Fibroblast of the aortic adventitia (primary cell): Measurements from ENCODE around the gene SPSB3. TPM values are rescaled to one million over a fixed set of nuclear protein-coding genes. Genes with fewer than 3 reads are reported as not detected.
A peak's percentile ranks its signal among the peaks of the same experiment; 100 is the strongest.

Experiments used
- DNase-seq: peaks from one replicate; pipeline ENCODE4 v3.0.0-alpha.2; 2010; ENCODE audit warnings: low read depth
- H3K4me3 ChIP-seq: 2 replicates; pipeline ENCODE4 v1.5.1; 2011; ENCODE audit warnings: low read depth, mild to moderate bottlenecking, control low read depth, low read length, moderate library complexity
- total RNA-seq: library from RNA; depleted of rRNA; stranded (reverse); fragments of >200 nt; gene quantifications from 2 replicates; pipeline ENCODE4 v1.2.3, GENCODE V29; 2012; ENCODE audit warnings: low replicate concordance
- TF ChIP-seq, protein P1 (sequence below): IDR thresholded peaks from 2 replicates; pipeline ENCODE4 v1.5.1; 2011; ENCODE audit warnings: mild to moderate bottlenecking, low read length, control low read depth, inconsistent platforms; ENCODE audit not compliant: insufficient read depth

The SPSB3 gene
- total RNA-seq, 1 donor = 21.6 TPM

GRCh38 chr16:1766701-1767100 is 15.7 kb downstream of the SPSB3 start:
- TF ChIP-seq, protein P1, sequence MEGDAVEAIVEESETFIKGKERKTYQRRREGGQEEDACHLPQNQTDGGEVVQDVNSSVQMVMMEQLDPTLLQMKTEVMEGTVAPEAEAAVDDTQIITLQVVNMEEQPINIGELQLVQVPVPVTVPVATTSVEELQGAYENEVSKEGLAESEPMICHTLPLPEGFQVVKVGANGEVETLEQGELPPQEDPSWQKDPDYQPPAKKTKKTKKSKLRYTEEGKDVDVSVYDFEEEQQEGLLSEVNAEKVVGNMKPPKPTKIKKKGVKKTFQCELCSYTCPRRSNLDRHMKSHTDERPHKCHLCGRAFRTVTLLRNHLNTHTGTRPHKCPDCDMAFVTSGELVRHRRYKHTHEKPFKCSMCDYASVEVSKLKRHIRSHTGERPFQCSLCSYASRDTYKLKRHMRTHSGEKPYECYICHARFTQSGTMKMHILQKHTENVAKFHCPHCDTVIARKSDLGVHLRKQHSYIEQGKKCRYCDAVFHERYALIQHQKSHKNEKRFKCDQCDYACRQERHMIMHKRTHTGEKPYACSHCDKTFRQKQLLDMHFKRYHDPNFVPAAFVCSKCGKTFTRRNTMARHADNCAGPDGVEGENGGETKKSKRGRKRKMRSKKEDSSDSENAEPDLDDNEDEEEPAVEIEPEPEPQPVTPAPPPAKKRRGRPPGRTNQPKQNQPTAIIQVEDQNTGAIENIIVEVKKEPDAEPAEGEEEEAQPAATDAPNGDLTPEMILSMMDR = no peak
- H3K4me3 ChIP-seq = no peak overlapping the region
- no peak for DNase-seq

- no peak for DNase-seq
- H3K4me3 ChIP-seq = no peak overlapping the region
- TF ChIP-seq, protein P1 = no peak
Measured at GRCh38 chr16:1766231-1766630, 16.1 kb downstream of the SPSB3 start.

DNA sequence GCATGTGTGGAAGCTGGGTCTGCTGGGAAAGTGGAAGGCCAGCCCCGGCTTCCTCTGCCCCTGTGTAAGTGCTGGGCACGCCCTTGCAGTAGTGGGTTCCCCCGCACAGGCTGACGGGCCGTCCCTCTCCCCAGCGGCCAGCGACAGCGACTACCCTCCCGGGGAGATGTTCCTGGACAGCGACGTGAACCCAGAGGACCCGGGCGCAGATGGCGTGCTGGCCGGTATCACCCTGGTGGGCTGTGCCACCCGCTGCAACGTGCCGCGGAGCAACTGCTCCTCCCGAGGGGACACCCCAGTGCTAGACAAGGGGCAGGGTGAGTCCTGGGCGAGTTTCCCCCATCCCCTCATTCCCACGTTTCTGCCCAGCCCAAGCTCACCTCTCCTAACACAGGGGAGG is 16.5 kb downstream of the SPSB3 start:
- no peak overlapping the region for H3K4me3 ChIP-seq
- DNase-seq = no peak
- TF ChIP-seq, protein P1 = no peak

DNA sequence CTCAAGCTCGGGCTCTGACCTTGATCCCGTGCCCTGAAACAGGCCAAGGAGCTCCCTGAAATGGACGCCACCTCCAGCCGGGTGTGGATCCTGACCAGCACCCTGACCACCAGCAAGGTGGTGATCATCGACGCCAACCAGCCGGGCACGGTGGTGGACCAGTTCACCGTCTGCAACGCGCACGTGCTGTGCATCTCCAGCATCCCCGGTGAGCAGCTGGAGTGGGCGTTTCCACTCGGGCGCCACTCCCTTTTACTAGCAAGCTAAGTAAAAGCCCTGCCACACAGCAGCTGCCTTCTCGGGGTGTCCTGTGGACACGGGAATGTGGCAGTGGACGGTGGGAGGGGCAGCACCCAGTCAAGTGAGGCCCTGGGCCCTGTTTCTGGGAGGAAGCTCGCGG is 17.4 kb downstream of the SPSB3 start:
- TF ChIP-seq, protein P1 = no peak
- no peak for DNase-seq
- H3K4me3 ChIP-seq = no peak overlapping the region

DNA sequence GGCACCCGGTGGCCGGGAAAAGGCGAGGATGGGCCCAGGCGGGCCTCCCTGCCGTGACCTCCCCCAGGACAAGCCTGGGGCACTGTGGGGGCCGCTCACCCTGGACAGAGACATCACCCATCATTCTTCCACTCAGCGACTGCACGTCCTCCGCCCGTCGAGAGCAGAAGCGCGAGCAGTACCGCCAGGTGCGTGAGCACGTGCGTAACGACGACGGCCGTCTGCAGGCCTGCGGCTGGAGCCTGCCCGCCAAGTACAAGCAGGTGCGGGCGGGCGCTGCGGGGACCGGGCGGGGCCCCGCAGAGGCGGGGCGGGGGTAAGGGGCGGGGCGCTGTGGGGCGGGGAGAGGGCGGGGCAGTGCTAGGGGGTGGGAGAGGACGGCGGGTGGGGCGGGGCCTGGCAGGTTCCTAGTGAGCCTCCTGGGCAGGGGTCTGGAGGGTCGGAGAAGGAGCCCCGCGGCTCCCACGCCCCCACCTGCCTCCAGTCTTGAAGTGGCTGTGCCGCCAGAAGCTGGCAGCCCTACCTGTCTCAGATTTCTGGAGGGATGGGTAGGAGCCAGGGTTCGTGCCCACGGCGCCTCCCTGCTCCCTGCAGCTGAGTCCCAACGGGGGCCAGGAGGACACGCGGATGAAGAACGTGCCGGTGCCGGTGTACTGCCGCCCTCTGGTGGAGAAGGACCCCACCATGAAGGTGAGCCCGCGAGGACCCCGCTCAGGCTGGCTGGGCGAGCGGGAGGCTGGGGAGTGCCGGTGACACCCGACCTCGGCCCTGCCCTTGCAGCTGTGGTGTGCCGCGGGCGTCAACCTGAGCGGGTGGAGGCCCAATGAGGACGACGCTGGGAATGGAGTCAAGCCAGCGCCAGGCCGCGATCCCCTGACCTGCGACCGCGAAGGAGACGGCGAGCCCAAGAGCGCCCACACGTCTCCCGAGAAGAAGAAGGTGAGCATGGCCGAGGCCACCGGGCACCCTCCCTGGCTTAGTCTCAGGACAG is 18.6 kb downstream of the SPSB3 start:
- TF ChIP-seq, protein P1 = peak; percentile 20

GRCh38 chr16:1762879-1763520 is 19.4 kb downstream of the SPSB3 start:
- DNase-seq = no peak
- TF ChIP-seq, protein P1 = no peak
- H3K4me3 ChIP-seq = no peak overlapping the region

More for the DNA sequence above, 18.6 kb downstream of the SPSB3 start:
- DNase-seq = no peak
- no peak overlapping the region for H3K4me3 ChIP-seq
